ENCODE measurements around the gene IGSF8. TPM values are rescaled to one million over a fixed set of nuclear protein-coding genes. Genes with fewer than 3 reads are reported as not detected.
A peak's percentile ranks its signal among the peaks of the same experiment; 100 is the strongest.

The IGSF8 gene
- polyA plus RNA-seq, 2 of the 4 experiments (the other 2 are of a cell fraction), result 7.3 to 7.8 TPM

GRCh38 chr1:160086456-160086892 lies 11.9 kb downstream of the IGSF8 start:
- TF ChIP-seq NPAS2 (CRISPR knock-in tag; IDR thresholded peaks at IDR 0.05; ENCODE audit: borderline replicate concordance) (no peak), MYC (IDR thresholded peaks at IDR 0.05; ENCODE audit: borderline replicate concordance, low read length) (no peak), PHF8 (IDR thresholded peaks at IDR 0.05; ENCODE audit: borderline replicate concordance, low read depth) (no peak), EHF (CRISPR knock-in tag; IDR thresholded peaks at IDR 0.05) (no peak)
- H3K27ac ChIP-seq, result no peak overlapping the region
- no peak overlapping the region for H3K4me2 ChIP-seq
- ATAC-seq, result no peak
- ChIA-PET CTCF (interaction anchor here (0.9 to 16.8 kb wide), 21 partner anchors 10 to 954 kb away, joined by 3 to 409 read pairs (median 15); partner anchors contain the start of genes IGSF8, KCNJ10 and PIGM), POLR2A (no interaction called here)
- no peak for FAIRE-seq
- DNase-seq (ENCODE audit: low read depth in 1 of 2, low spot score in 1 of 2), result no peak
- no peaks in the 10 kb centered on the region for H3K9me3 ChIP-seq
- 65% methylated on average over 5 of the region's 5 CpGs for WGBS (ENCODE audit: missing lambda C conversion rate)
- H3K4me1 ChIP-seq, result 0 out of 3 replicates have a peak, but pooled peaks cover 2% of the 10 kb centered on the region
- no peak overlapping the region for H3K4me3 ChIP-seq

DNA sequence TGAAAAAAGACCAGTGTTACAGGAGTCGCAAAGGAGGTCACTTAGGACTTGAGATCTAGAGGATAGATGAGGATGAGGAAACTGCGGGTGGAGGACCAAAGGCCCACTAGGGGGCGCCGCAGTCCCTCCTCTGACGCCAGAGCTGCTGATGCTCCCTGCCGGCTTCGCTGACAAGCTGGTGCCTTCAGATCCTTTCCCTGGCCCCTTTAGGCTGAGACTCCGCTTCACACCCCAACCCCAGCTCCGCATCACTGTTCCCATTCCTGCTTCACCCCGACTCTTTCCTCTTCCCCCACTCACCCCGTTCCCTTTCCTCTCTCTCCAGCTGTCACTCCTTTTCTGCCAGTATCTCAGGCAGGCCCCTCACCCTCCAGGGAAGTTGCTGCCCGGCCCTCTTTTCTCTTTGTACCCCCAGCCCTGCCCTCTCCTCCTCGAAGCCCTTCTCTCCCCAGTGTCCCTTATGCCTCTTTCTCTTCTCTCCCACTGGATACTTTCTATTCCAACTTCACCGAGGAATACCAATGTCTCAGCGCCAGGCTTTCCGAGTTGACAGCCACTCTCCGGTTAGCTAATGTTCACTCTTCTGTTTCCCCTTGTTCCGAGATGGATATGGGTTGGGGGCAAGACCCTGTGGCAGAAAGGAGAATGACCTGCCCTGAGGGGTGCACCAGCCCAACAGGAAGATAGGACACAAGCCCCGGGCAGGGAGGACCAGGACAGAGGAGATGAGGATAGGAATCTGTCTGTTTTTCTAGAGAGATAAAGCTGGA lies 12.5 kb downstream of the IGSF8 start:
- POLR2A ChIA-PET, result no interaction called here
- FAIRE-seq (peak; percentile 13), DNase-seq (ENCODE audit: low read depth in 1 of 2, low spot score in 1 of 2) (peak; percentile 83 to 94), ATAC-seq (peak; percentile 72 to 88)
- no peak overlapping the region for H3K4me3 ChIP-seq
- H3K27ac ChIP-seq, result no peak overlapping the region
- H3K9me3 ChIP-seq, result no peaks in the 10 kb centered on the region
- no peak overlapping the region for H3K4me2 ChIP-seq
- 38% methylated on average over 19 of the region's 19 CpGs for WGBS (ENCODE audit: missing lambda C conversion rate)
- 0 out of 3 replicates have a peak, but pooled peaks cover 2% of the 10 kb centered on the region for H3K4me1 ChIP-seq
- CTCF ChIA-PET, result interaction anchor here (0.6 to 16.8 kb wide), 49 partner anchors 10 to 956 kb away, joined by 3 to 409 read pairs (median 5); partner anchors contain the start of genes DUSP23, FCRL6, IGSF8 and KCNJ10
- TF ChIP-seq FOSL2 (IDR thresholded peaks at IDR 0.05), result no peak
- no peak for TF ChIP-seq FOSL2 (CRISPR knock-in tag; IDR thresholded peaks at IDR 0.05)
- no peak for TF ChIP-seq BHLHE40 (IDR thresholded peaks at IDR 0.05; ENCODE audit: low read depth, low read length)
- no peak for TF ChIP-seq HEYL (CRISPR knock-in tag; IDR thresholded peaks at IDR 0.05)
- TF ChIP-seq EP300 (IDR thresholded peaks at IDR 0.05), result no peak
- TF ChIP-seq HMGXB4 (CRISPR knock-in tag; IDR thresholded peaks at IDR 0.05; ENCODE audit: borderline replicate concordance), result no peak
- TF ChIP-seq HOXB13 (CRISPR knock-in tag; IDR thresholded peaks at IDR 0.05; ENCODE audit: low read depth), result no peak
- TF ChIP-seq SMC3 (IDR thresholded peaks at IDR 0.05), result peak; percentile 61; the same call in 2 of the 3 replicates
- no peak for TF ChIP-seq JUN (IDR thresholded peaks at IDR 0.05)
- TF ChIP-seq GATA3 (IDR thresholded peaks at IDR 0.05; ENCODE audit: borderline replicate concordance), result no peak
- no peak for TF ChIP-seq EHMT2 (IDR thresholded peaks at IDR 0.05; ENCODE audit: low read depth)
- no peak for TF ChIP-seq FOSB (CRISPR knock-in tag; IDR thresholded peaks at IDR 0.05)
- no peak for TF ChIP-seq MAFK (IDR thresholded peaks at IDR 0.05; ENCODE audit: partially characterized antibody)
- no peak for TF ChIP-seq JUNB (IDR thresholded peaks at IDR 0.05)
- TF ChIP-seq BCL3 (IDR thresholded peaks at IDR 0.05), result no peak
- no peak for TF ChIP-seq HOXB5 (CRISPR knock-in tag; IDR thresholded peaks at IDR 0.05)
- TF ChIP-seq CEBPB (IDR thresholded peaks at IDR 0.05), result no peak
- no peak for TF ChIP-seq RARB (CRISPR knock-in tag; IDR thresholded peaks at IDR 0.05)
- peak; percentile 70 to 72 for TF ChIP-seq RAD21 (conservative IDR thresholded peaks at IDR 0.05 in 1 of 2, IDR thresholded peaks at IDR 0.05 in 1 of 2)
- TF ChIP-seq, protein P1, sequence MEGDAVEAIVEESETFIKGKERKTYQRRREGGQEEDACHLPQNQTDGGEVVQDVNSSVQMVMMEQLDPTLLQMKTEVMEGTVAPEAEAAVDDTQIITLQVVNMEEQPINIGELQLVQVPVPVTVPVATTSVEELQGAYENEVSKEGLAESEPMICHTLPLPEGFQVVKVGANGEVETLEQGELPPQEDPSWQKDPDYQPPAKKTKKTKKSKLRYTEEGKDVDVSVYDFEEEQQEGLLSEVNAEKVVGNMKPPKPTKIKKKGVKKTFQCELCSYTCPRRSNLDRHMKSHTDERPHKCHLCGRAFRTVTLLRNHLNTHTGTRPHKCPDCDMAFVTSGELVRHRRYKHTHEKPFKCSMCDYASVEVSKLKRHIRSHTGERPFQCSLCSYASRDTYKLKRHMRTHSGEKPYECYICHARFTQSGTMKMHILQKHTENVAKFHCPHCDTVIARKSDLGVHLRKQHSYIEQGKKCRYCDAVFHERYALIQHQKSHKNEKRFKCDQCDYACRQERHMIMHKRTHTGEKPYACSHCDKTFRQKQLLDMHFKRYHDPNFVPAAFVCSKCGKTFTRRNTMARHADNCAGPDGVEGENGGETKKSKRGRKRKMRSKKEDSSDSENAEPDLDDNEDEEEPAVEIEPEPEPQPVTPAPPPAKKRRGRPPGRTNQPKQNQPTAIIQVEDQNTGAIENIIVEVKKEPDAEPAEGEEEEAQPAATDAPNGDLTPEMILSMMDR (IDR thresholded peaks at IDR 0.05), result peak; percentile 82
- TF ChIP-seq KDM1A (IDR thresholded peaks at IDR 0.05; ENCODE audit: low read depth), result no peak
- no peak for TF ChIP-seq MAX (IDR thresholded peaks at IDR 0.05)

All from A549 (cell line).